ENCODE data around the gene DPF1.
"Not testable (repeated sequence)": the region's sequence is repeated elsewhere in the genome, so short reads cannot be mapped to it uniquely, and the experiment has no call there.

The DPF1 gene

GRCh38 chr19:38247126-38247525, 23.1 kb upstream of the DPF1 start:
- no peaks in the 10 kb centered on the region for H3K27me3 ChIP-seq (ENCODE audit: control insufficient read depth, insufficient read depth, low read length)
- H3K4me1 ChIP-seq (ENCODE audit: control insufficient read depth, insufficient read depth, low read length), result peaks cover 25% of the 10 kb centered on the region
- H3K9me3 ChIP-seq (ENCODE audit: control insufficient read depth, low read length), result no peaks in the 10 kb centered on the region
- no peak overlapping the region for H3K4me3 ChIP-seq (ENCODE audit: low read length)
- no peaks in the 10 kb centered on the region for H3K36me3 ChIP-seq (ENCODE audit: control insufficient read depth, insufficient read depth, low read length)
- H3K9ac ChIP-seq (ENCODE audit: low read length), result no peak overlapping the region

GRCh38 chr19:38245826-38246498, 21.9 kb upstream of the DPF1 start:
- no peak overlapping the region for H3K4me3 ChIP-seq (ENCODE audit: low read length)
- H3K4me1 ChIP-seq (ENCODE audit: control insufficient read depth, insufficient read depth, low read length), result peaks cover 15% of the 10 kb centered on the region
- no peaks in the 10 kb centered on the region for H3K36me3 ChIP-seq (ENCODE audit: control insufficient read depth, insufficient read depth, low read length)
- no peaks in the 10 kb centered on the region for H3K27me3 ChIP-seq (ENCODE audit: control insufficient read depth, insufficient read depth, low read length)
- H3K9me3 ChIP-seq (ENCODE audit: control insufficient read depth, low read length), result no peaks in the 10 kb centered on the region
- no peak overlapping the region for H3K9ac ChIP-seq (ENCODE audit: low read length)

GRCh38 chr19:38243279-38243673, 19.3 kb upstream of the DPF1 start:
- no peaks in the 10 kb centered on the region for H3K36me3 ChIP-seq (ENCODE audit: control insufficient read depth, insufficient read depth, low read length)
- no peaks in the 10 kb centered on the region for H3K9me3 ChIP-seq (ENCODE audit: control insufficient read depth, low read length)
- H3K9ac ChIP-seq (ENCODE audit: low read length), result peak overlapping the region; percentile 53
- H3K4me1 ChIP-seq (ENCODE audit: control insufficient read depth, insufficient read depth, low read length), result peaks cover 5% of the 10 kb centered on the region
- H3K27me3 ChIP-seq (ENCODE audit: control insufficient read depth, insufficient read depth, low read length), result no peaks in the 10 kb centered on the region
- H3K4me3 ChIP-seq (ENCODE audit: low read length), result no peak overlapping the region

GRCh38 chr19:38239816-38240215, 15.8 kb upstream of the DPF1 start:
- Histone ChIP-seq H3K4me1 (ENCODE audit: control insufficient read depth, insufficient read depth, low read length) (no peaks in the 10 kb centered on the region), H3K36me3 (ENCODE audit: control insufficient read depth, insufficient read depth, low read length) (no peaks in the 10 kb centered on the region), H3K9me3 (ENCODE audit: control insufficient read depth, low read length) (no peaks in the 10 kb centered on the region), H3K4me3 (ENCODE audit: low read length) (no peak overlapping the region), H3K27me3 (ENCODE audit: control insufficient read depth, insufficient read depth, low read length) (no peaks in the 10 kb centered on the region), H3K9ac (ENCODE audit: low read length) (no peak overlapping the region)

GRCh38 chr19:38234615-38235014, 10.6 kb upstream of the DPF1 start:
- H3K27me3 ChIP-seq (ENCODE audit: control insufficient read depth, insufficient read depth, low read length), result peaks cover 4% of the 10 kb centered on the region
- no peaks in the 10 kb centered on the region for H3K36me3 ChIP-seq (ENCODE audit: control insufficient read depth, insufficient read depth, low read length)
- no peaks in the 10 kb centered on the region for H3K4me1 ChIP-seq (ENCODE audit: control insufficient read depth, insufficient read depth, low read length)
- no peak overlapping the region for H3K9ac ChIP-seq (ENCODE audit: low read length)
- H3K4me3 ChIP-seq (ENCODE audit: low read length), result no peak overlapping the region
- no peaks in the 10 kb centered on the region for H3K9me3 ChIP-seq (ENCODE audit: control insufficient read depth, low read length)

GRCh38 chr19:38233740-38234251, 9.8 kb upstream of the DPF1 start:
- no peak overlapping the region for H3K4me3 ChIP-seq (ENCODE audit: low read length)
- H3K9ac ChIP-seq (ENCODE audit: low read length), result no peak overlapping the region
- H3K36me3 ChIP-seq (ENCODE audit: control insufficient read depth, insufficient read depth, low read length), result no peaks in the 10 kb centered on the region
- H3K27me3 ChIP-seq (ENCODE audit: control insufficient read depth, insufficient read depth, low read length), result peaks cover 9% of the 10 kb centered on the region
- H3K9me3 ChIP-seq (ENCODE audit: control insufficient read depth, low read length), result no peaks in the 10 kb centered on the region
- H3K4me1 ChIP-seq (ENCODE audit: control insufficient read depth, insufficient read depth, low read length), result peaks cover 5% of the 10 kb centered on the region

GRCh38 chr19:38231918-38232317, 7.9 kb upstream of the DPF1 start:
- no peak overlapping the region for H3K4me3 ChIP-seq (ENCODE audit: low read length)
- no peaks in the 10 kb centered on the region for H3K36me3 ChIP-seq (ENCODE audit: control insufficient read depth, insufficient read depth, low read length)
- H3K27me3 ChIP-seq (ENCODE audit: control insufficient read depth, insufficient read depth, low read length), result peaks cover 25% of the 10 kb centered on the region
- H3K4me1 ChIP-seq (ENCODE audit: control insufficient read depth, insufficient read depth, low read length), result peaks cover 7% of the 10 kb centered on the region
- no peak overlapping the region for H3K9ac ChIP-seq (ENCODE audit: low read length)
- H3K9me3 ChIP-seq (ENCODE audit: control insufficient read depth, low read length), result no peaks in the 10 kb centered on the region

- H3K9ac ChIP-seq (ENCODE audit: low read length); H3K9me3 ChIP-seq (ENCODE audit: control insufficient read depth, low read length); H3K4me3 ChIP-seq (ENCODE audit: low read length); H3K4me1 ChIP-seq (ENCODE audit: control insufficient read depth, insufficient read depth, low read length); H3K36me3 ChIP-seq (ENCODE audit: control insufficient read depth, insufficient read depth, low read length): not testable (repeated sequence)
- H3K27me3 ChIP-seq (ENCODE audit: control insufficient read depth, insufficient read depth, low read length), result peaks cover 35% of the 10 kb centered on the region
These were observed 6.6 kb upstream of the DPF1 start for GRCh38 chr19:38230506-38231133.

- Histone ChIP-seq H3K27me3 (ENCODE audit: control insufficient read depth, insufficient read depth, low read length) (peaks cover 43% of the 10 kb centered on the region), H3K4me1 (ENCODE audit: control insufficient read depth, insufficient read depth, low read length) (peaks cover 8% of the 10 kb centered on the region), H3K9ac (ENCODE audit: low read length) (no peak overlapping the region), H3K36me3 (ENCODE audit: control insufficient read depth, insufficient read depth, low read length) (no peaks in the 10 kb centered on the region), H3K4me3 (ENCODE audit: low read length) (no peak overlapping the region), H3K9me3 (ENCODE audit: control insufficient read depth, low read length) (no peaks in the 10 kb centered on the region)
These were observed 5.6 kb upstream of the DPF1 start for GRCh38 chr19:38229585-38230073.

GRCh38 chr19:38228491-38229439, 4.7 kb upstream of the DPF1 start:
- no peak overlapping the region for H3K4me3 ChIP-seq (ENCODE audit: low read length)
- no peaks in the 10 kb centered on the region for H3K9me3 ChIP-seq (ENCODE audit: control insufficient read depth, low read length)
- no peaks in the 10 kb centered on the region for H3K36me3 ChIP-seq (ENCODE audit: control insufficient read depth, insufficient read depth, low read length)
- H3K4me1 ChIP-seq (ENCODE audit: control insufficient read depth, insufficient read depth, low read length), result peaks cover 17% of the 10 kb centered on the region
- peaks cover 52% of the 10 kb centered on the region for H3K27me3 ChIP-seq (ENCODE audit: control insufficient read depth, insufficient read depth, low read length)
- no peak overlapping the region for H3K9ac ChIP-seq (ENCODE audit: low read length)

- Histone ChIP-seq H3K4me3 (ENCODE audit: low read length) (no peak overlapping the region), H3K36me3 (ENCODE audit: control insufficient read depth, insufficient read depth, low read length) (no peaks in the 10 kb centered on the region), H3K27me3 (ENCODE audit: control insufficient read depth, insufficient read depth, low read length) (peaks cover 59% of the 10 kb centered on the region), H3K9me3 (ENCODE audit: control insufficient read depth, low read length) (no peaks in the 10 kb centered on the region), H3K4me1 (ENCODE audit: control insufficient read depth, insufficient read depth, low read length) (peaks cover 18% of the 10 kb centered on the region), H3K9ac (ENCODE audit: low read length) (no peak overlapping the region)
These were observed 4.0 kb upstream of the DPF1 start for GRCh38 chr19:38228005-38228377.
